ENCODE data around the gene CREBBP.
A peak's percentile ranks its signal among the peaks of the same experiment; 100 is the strongest.

Gene CREBBP

GRCh38 chr16:3736116-3736515 lies 144.4 kb downstream of the CREBBP start:
- DNase-seq (ENCODE audit: low read depth in 2 of 2), result no peak

GRCh38 chr16:3735541-3735940 lies 145.0 kb downstream of the CREBBP start:
- no peak for DNase-seq (ENCODE audit: low read depth in 2 of 2)

GRCh38 chr16:3734758-3735221 lies 145.7 kb downstream of the CREBBP start:
- no peak for DNase-seq (ENCODE audit: low read depth in 2 of 2)

- no peak for DNase-seq (ENCODE audit: low read depth in 2 of 2)
These were observed 146.3 kb downstream of the CREBBP start for GRCh38 chr16:3734084-3734757.

GRCh38 chr16:3732171-3732570 lies 148.3 kb downstream of the CREBBP start:
- DNase-seq (ENCODE audit: low read depth in 2 of 2), result no peak

- DNase-seq (ENCODE audit: low read depth in 2 of 2), result no peak
These were observed 149.2 kb downstream of the CREBBP start for GRCh38 chr16:3731126-3731935.

GRCh38 chr16:3730161-3731125 lies 150.1 kb downstream of the CREBBP start:
- DNase-seq (ENCODE audit: low read depth in 2 of 2), result no peak

GRCh38 chr16:3729161-3730112 lies 151.1 kb downstream of the CREBBP start:
- DNase-seq (ENCODE audit: low read depth in 2 of 2), result no peak

GRCh38 chr16:3728424-3729160 lies 151.9 kb downstream of the CREBBP start:
- DNase-seq (ENCODE audit: low read depth in 2 of 2), result no peak

GRCh38 chr16:3727806-3728381 lies 152.6 kb downstream of the CREBBP start:
- no peak for DNase-seq (ENCODE audit: low read depth in 2 of 2)

GRCh38 chr16:3726021-3726687 lies 154.4 kb downstream of the CREBBP start:
- no peak for DNase-seq (ENCODE audit: low read depth in 2 of 2)

- DNase-seq (ENCODE audit: low read depth in 2 of 2), result no peak
These were observed 155.2 kb downstream of the CREBBP start for GRCh38 chr16:3725276-3725675.

- no peak for DNase-seq (ENCODE audit: low read depth in 2 of 2)
These were observed 158.0 kb downstream of the CREBBP start for GRCh38 chr16:3722508-3722907.

GRCh38 chr16:3720418-3720817 lies 160.1 kb downstream of the CREBBP start:
- no peak for DNase-seq (ENCODE audit: low read depth in 2 of 2)

GRCh38 chr16:3718628-3719027 lies 161.9 kb downstream of the CREBBP start:
- DNase-seq (ENCODE audit: low read depth in 2 of 2), result no peak

GRCh38 chr16:3718019-3718391 lies 162.5 kb downstream of the CREBBP start:
- no peak for DNase-seq (ENCODE audit: low read depth in 2 of 2)

GRCh38 chr16:3717235-3718018 lies 163.1 kb downstream of the CREBBP start, which contains the start of gene TRAP1:
Gene TRAP1 (minus strand): TSS chr16:3717524. CDS start chr16:3717508, 16 bp downstream.
- peak; percentile 83 to 89 for DNase-seq (ENCODE audit: low read depth in 2 of 2)

GRCh38 chr16:3716831-3717234 lies 163.7 kb downstream of the CREBBP start:
- no peak for DNase-seq (ENCODE audit: low read depth in 2 of 2)

All from stimulated activated CD8-positive, alpha-beta memory T cell treated with anti-CD3 and anti-CD28 coated beads, Interleukin-15, amount 100 ng/mL, for 4 hours (primary cell).